Measurements from ENCODE around the gene PIERCE2. TPM values are rescaled to one million over a fixed set of nuclear protein-coding genes. Genes with fewer than 3 reads are reported as not detected.
"Not testable (repeated sequence)": the region's sequence is repeated elsewhere in the genome, so short reads cannot be mapped to it uniquely, and the experiment has no call there.

The PIERCE2 gene
- total and polyA plus RNA-seq, 7 donors = 0.81 to 24.0 (median 5.6) TPM

- intact Hi-C loops (cut with DNase I) = no loop called here
- peaks cover 0 to 54% (median 16%) of the 10 kb centered on the region in 4 donors for H3K36me3 ChIP-seq
Observed at GRCh38 chr15:55387027-55387426, 21.3 kb upstream of the PIERCE2 start.

GRCh38 chr15:55389264-55389607 lies 19.1 kb upstream of the PIERCE2 start:
- TF ChIP-seq POLR2A (IDR thresholded peaks at IDR 0.05) (no peak), EP300 (IDR thresholded peaks at IDR 0.05) (no peak), CTCF (IDR thresholded peaks at IDR 0.05) (no peak), POLR2AphosphoS5 (IDR thresholded peaks at IDR 0.05) (no peak)
- intact Hi-C loops (cut with DNase I) = no loop called here
- DNase-seq = no peak
- no peaks in the 10 kb centered on the region for H3K9me3 ChIP-seq
- H3K4me1 ChIP-seq = no peaks in the 10 kb centered on the region
- H3K27ac ChIP-seq = no peak overlapping the region
- H3K4me3 ChIP-seq = no peak overlapping the region
- no peaks in the 10 kb centered on the region for H3K27me3 ChIP-seq
- H3K36me3 ChIP-seq = peaks cover 0 to 37% (median 4%) of the 10 kb centered on the region in 4 donors

More at GRCh38 chr15:55387027-55387426, 21.3 kb upstream of the PIERCE2 start:
- Histone ChIP-seq H3K4me3 (no peak overlapping the region), H3K4me1 (no peaks in the 10 kb centered on the region), H3K27ac (no peak overlapping the region), H3K9me3 (no peaks in the 10 kb centered on the region), H3K27me3 (no peaks in the 10 kb centered on the region)
- DNase-seq = no peak
- TF ChIP-seq CTCF (IDR thresholded peaks at IDR 0.05) = no peak
- TF ChIP-seq EP300 (IDR thresholded peaks at IDR 0.05) = no peak
- no peak for TF ChIP-seq POLR2AphosphoS5 (IDR thresholded peaks at IDR 0.05)
- TF ChIP-seq POLR2A (IDR thresholded peaks at IDR 0.05) = no peak

DNA sequence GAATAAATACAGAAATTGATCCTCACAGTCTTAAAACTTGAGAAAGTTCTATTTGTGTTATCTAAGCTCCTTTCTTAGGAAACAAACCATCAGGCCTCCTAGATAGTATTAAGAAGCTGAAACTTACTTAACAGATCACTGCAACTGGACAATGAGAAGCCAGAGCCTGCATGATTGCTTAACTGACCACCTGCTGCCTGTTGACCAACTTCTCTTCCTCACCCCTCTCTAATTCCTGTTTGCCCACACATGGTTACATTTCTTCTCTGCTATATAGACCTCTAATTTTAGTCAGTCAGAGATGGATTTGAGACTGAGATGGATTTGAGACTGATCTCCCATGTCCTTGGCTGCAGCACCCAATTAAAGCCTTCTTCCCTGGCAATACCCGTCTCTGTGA lies 13.6 kb upstream of the PIERCE2 start:
- Histone ChIP-seq H3K36me3 (no peaks in the 10 kb centered on the region), H3K4me3 (no peak overlapping the region), H3K27me3 (no peaks in the 10 kb centered on the region), H3K27ac (no peak overlapping the region), H3K9me3 (no peaks in the 10 kb centered on the region), H3K4me1 (no peaks in the 10 kb centered on the region)
- DNase-seq = no peak
- WGBS, 2 donors = 95 to 98% methylated on average over 1 of the region's 1 CpG
- TF ChIP-seq POLR2A (IDR thresholded peaks at IDR 0.05) (no peak), POLR2AphosphoS5 (IDR thresholded peaks at IDR 0.05) (no peak), EP300 (IDR thresholded peaks at IDR 0.05) (no peak), CTCF (IDR thresholded peaks at IDR 0.05) (no peak)
- intact Hi-C loops (cut with DNase I) = no loop called here

DNA sequence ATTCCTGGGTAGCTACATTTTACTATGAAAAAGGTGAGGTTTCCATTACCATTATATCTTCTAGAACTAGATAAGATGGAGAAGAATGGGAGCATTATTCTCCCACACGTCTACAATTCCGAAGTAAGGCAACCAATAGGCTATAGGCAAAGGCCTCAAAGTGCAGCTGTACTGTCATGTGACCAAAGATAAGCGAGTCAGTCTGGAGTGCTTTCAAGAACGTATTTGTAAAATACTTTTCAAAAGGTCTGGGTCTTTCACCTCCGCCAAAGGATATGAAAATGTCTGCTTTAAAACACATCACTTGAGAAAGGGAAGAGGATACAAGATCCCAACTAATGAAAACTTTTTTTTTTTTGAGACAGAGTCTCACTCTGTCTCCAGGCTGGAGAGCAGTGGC lies 10.1 kb upstream of the PIERCE2 start:
- Histone ChIP-seq H3K4me3 (no peak overlapping the region), H3K4me1 (peaks cover 0 to 10% (median 9%) of the 10 kb centered on the region in 4 donors), H3K27me3 (no peaks in the 10 kb centered on the region), H3K36me3 (no peaks in the 10 kb centered on the region), H3K9me3 (no peaks in the 10 kb centered on the region), H3K27ac (no peak overlapping the region)
- DNase-seq = no peak
- 97 to 98% methylated on average over 5 of the region's 5 CpGs for WGBS, 2 donors
- intact Hi-C loops (cut with DNase I) = no loop called here
- TF ChIP-seq POLR2A (IDR thresholded peaks at IDR 0.05) (no peak), POLR2AphosphoS5 (IDR thresholded peaks at IDR 0.05) (no peak), EP300 (IDR thresholded peaks at IDR 0.05) (no peak)

DNA sequence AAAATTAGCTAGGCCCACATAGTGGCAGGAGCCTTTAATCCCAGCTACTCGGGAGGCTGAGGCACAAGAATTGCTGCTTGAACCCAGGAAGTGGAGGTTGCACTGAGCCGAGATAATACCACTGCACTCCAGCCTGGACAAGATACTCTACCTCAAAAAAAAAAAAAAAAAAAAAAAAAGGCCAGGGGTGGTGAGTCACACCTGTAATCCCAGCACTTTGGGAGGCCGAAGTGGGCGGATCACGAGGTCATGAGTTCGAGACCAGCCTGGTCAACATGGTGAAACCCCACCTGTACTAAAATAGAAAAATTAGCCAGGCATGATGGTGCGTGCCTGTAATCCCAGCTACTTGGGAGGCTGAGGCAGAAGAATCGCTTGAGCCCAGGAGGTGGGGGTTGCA lies 8.2 kb upstream of the PIERCE2 start:
- 91 to 97% methylated on average over 8 of the region's 8 CpGs for WGBS, 2 donors

GRCh38 chr15:55401786-55402246 lies 6.5 kb upstream of the PIERCE2 start:
- no peak for DNase-seq
- intact Hi-C loops (cut with DNase I) = no loop called here
- Histone ChIP-seq H3K4me3 (no peak overlapping the region), H3K27ac (no peak overlapping the region), H3K9me3 (no peaks in the 10 kb centered on the region), H3K4me1 (peaks cover 0 to 40% (median 30%) of the 10 kb centered on the region in 4 donors), H3K27me3 (no peaks in the 10 kb centered on the region), H3K36me3 (no peaks in the 10 kb centered on the region)
- WGBS, 2 donors = 82 to 88% methylated on average over 1 of the region's 1 CpG
- TF ChIP-seq POLR2A (IDR thresholded peaks at IDR 0.05) (no peak), POLR2AphosphoS5 (IDR thresholded peaks at IDR 0.05) (no peak), EP300 (IDR thresholded peaks at IDR 0.05) (no peak), CTCF (IDR thresholded peaks at IDR 0.05) (no peak)

More for the DNA sequence above, 8.2 kb upstream of the PIERCE2 start:
- intact Hi-C loops (cut with DNase I); H3K27ac ChIP-seq; H3K4me3 ChIP-seq; H3K9me3 ChIP-seq; DNase-seq; H3K36me3 ChIP-seq; H3K27me3 ChIP-seq: not testable (repeated sequence)
- peaks cover 0 to 26% (median 25%) of the 10 kb centered on the region in 4 donors for H3K4me1 ChIP-seq

Measured in sigmoid colon (tissue), 7 donors.